SH-SY5Y (cell line): ENCODE results near the gene ZBTB7C.

Experiments used
- GATA2 ChIP-seq: IDR thresholded peaks from 2 replicates; pipeline ENCODE4 v1.6.1; 2011; ENCODE audit warnings: mild to moderate bottlenecking, low read depth, low read length
- GATA3 ChIP-seq: IDR thresholded peaks from 2 replicates; pipeline ENCODE4 v1.6.1; 2011; ENCODE audit warnings: low read depth, mild to moderate bottlenecking, low read length, moderate library complexity

DNA sequence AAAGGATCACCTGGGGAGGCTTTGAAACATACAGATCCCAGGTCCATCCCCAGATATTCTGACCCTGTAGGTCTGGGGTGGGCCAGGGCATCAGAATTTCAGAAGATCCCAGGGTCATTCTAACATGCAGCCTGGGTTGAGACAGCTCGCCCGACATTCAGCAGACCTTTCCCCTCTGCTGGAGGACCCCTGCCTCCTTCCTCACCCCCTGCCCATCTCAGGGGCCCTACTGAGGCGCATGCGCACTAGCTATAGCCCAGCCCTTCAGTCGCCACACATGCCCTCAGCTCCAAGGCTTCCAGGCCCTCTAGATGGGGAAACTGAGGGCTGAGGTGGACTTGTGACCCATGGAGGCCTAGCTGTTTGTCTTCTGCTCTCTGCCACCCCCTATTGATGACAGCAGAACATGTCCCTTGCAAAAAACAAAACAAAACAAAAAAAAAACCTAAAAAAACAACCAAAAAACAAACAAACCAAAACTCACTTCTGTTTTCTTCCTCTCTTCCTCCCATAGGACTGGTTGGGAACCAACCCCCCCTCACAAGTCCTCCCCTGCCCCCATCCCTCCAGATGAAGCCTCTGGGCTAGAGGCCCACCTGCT is 91.3 kb downstream of the ZBTB7C start:
- TF ChIP-seq GATA2 (no peak), GATA3 (no peak)
